HepG2 (cell line): Measurements from ENCODE around the gene GRIA2. TPM values are rescaled to one million over a fixed set of nuclear protein-coding genes. Genes with fewer than 3 reads are reported as not detected.

ENCODE experiments used
- ATAC-seq: fragments of 200-7000 bp; cut with Tn5 transposase; 3 replicates; pipeline ENCODE4 v1.9.1; 2020; ENCODE audit warnings: mild to moderate bottlenecking, moderate library complexity
- BruUV-seq: library from RNA; stranded (reverse); fragments of 400-500 nt; replicated peaks from 2 replicates; lab custom pipeline; 2021; lab: Mats Ljungman, UMichigan
- CTCF ChIA-PET: fragments of 300-600 bp; formaldehyde crosslinking; extraction: SDS; loops from one replicate; lab custom pipeline; 2021; ENCODE audit warnings: low total read pairs, inconsistent platforms, low intra/inter-chr PET ratio; lab: Yijun Ruan, JAX
- POLR2A ChIA-PET: fragments of 350-600 bp; sonication (Branson Sonifier 250); formaldehyde crosslinking; loops from one replicate; lab custom pipeline; 2020; ENCODE audit warnings: antibody characterized with exemption, inconsistent platforms; lab: Yijun Ruan, JAX
- DNase-seq: peaks from one replicate; pipeline ENCODE4 v3.0.0-alpha.2; 2015; ENCODE audit warnings: low spot score
- FAIRE-seq: peaks from 3 replicates; lab custom pipeline; 2011; peaks lifted over from hg19 to GRCh38; lab: Jason Lieb, UNC
- H2AFZ ChIP-seq: one replicate; pipeline ENCODE4 v1.6.1; 2011; ENCODE audit warnings: low read length, inconsistent platforms
- H3K27ac ChIP-seq: fragments of 300-600 bp; 3 replicates; pipeline ENCODE4 v1.8.0; 2011; ENCODE audit warnings: mixed run types, mild to moderate bottlenecking, mixed read lengths, low read length, inconsistent platforms; ENCODE audit not compliant: insufficient read depth; ENCODE audit errors: extremely low read length
- H3K27me3 ChIP-seq, 2 experiments: fragments of 200-600 bp in 1 of 2; 2 replicates in 1 of 2; 3 replicates in 1 of 2; pipeline versions ENCODE4 v1.6.0 to v1.8.0; 2011; ENCODE audit warnings: low read length in 2 of 2, mild to moderate bottlenecking in 2 of 2, moderate library complexity in 2 of 2, inconsistent platforms in 1 of 2; ENCODE audit not compliant: insufficient read depth in 2 of 2, control insufficient read depth in 1 of 2
- H3K36me3 ChIP-seq, 2 experiments: fragments of 200-600 bp in 1 of 2; replicated peaks in 1 of 2; 2 replicates in 1 of 2; 3 replicates in 1 of 2; pipeline versions ENCODE4 v1.5.1 to v1.8.0; 2011; ENCODE audit warnings: low read length in 2 of 2, inconsistent platforms in 1 of 2; ENCODE audit not compliant: insufficient read depth in 2 of 2, control insufficient read depth in 1 of 2
- H3K4me1 ChIP-seq: 2 replicates; pipeline ENCODE4 v1.5.1; 2012; ENCODE audit warnings: low read length, inconsistent platforms; ENCODE audit not compliant: insufficient read depth
- H3K4me2 ChIP-seq: 2 replicates; pipeline ENCODE4 v1.6.0; 2011; ENCODE audit warnings: low read depth, low read length, inconsistent platforms
- H3K4me3 ChIP-seq, 3 experiments: fragments of 200-600 bp in 1 of 3; sonication (generic), shearing (Covaris generic) in 1 of 3; replicated peaks in 1 of 3; 2 replicates each; pipeline ENCODE4 v1.5.1; 2011 to 2016; ENCODE audit warnings: low read length in 3 of 3, inconsistent platforms in 2 of 3, low read depth in 2 of 3, mild to moderate bottlenecking in 2 of 3, control low read depth in 1 of 3, mixed read lengths in 1 of 3; ENCODE audit not compliant: insufficient read depth in 1 of 3
- H3K79me2 ChIP-seq: one replicate; pipeline ENCODE4 v1.6.1; 2011; ENCODE audit warnings: low read length, inconsistent platforms; ENCODE audit not compliant: insufficient read depth
- H3K9ac ChIP-seq: 2 replicates; pipeline ENCODE4 v1.6.0; 2011; ENCODE audit warnings: mild to moderate bottlenecking, low read depth, low read length, inconsistent platforms; ENCODE audit not compliant: insufficient read depth
- H3K9me3 ChIP-seq: 2 replicates; pipeline ENCODE4 v1.5.1; 2012; ENCODE audit warnings: mild to moderate bottlenecking, low read length
- H4K20me1 ChIP-seq: 2 replicates; pipeline ENCODE4 v1.6.0; 2011; ENCODE audit warnings: inconsistent platforms, mild to moderate bottlenecking, low read length, moderate library complexity; ENCODE audit not compliant: insufficient read depth
- CHD2 ChIP-seq: IDR thresholded peaks from 2 replicates; pipeline ENCODE4 v1.6.1; 2011; ENCODE audit warnings: low read depth, low read length, improper control_type of control experiment
- HNRNPLL ChIP-seq: fragments of 200-400 bp; formaldehyde crosslinking; IDR thresholded peaks from 2 replicates; pipeline ENCODE4 v1.6.1; 2017; ENCODE audit warnings: mild to moderate bottlenecking, low read depth, low read length; ENCODE audit not compliant: poor library complexity, severe bottlenecking
- KDM5A ChIP-seq: fragments of 200-600 bp; sonication (generic); IDR thresholded peaks from 2 replicates; pipeline ENCODE4 v1.7.0; 2018; ENCODE audit warnings: antibody characterized with exemption, mild to moderate bottlenecking, low read length, borderline replicate concordance
- RXRA ChIP-seq: sonication (generic); formaldehyde crosslinking; IDR thresholded peaks from 2 replicates; pipeline ENCODE4 v1.5.1; 2020; ENCODE audit warnings: missing genetic modification reagents
- SMAD1 ChIP-seq: sonication (generic); formaldehyde crosslinking; IDR thresholded peaks from 2 replicates; pipeline ENCODE4 v1.4.0; 2020; ENCODE audit warnings: missing genetic modification reagents, low read depth, mild to moderate bottlenecking, borderline replicate concordance
- SRSF1 ChIP-seq: fragments of 200-400 bp; formaldehyde crosslinking; optimal IDR thresholded peaks from 2 replicates; pipeline ENCODE3; 2017; ENCODE audit warnings: mild to moderate bottlenecking, low read depth, low read length, moderate library complexity
- THYN1 ChIP-seq: sonication (generic); formaldehyde crosslinking; IDR thresholded peaks from 2 replicates; pipeline ENCODE4 v1.8.1; 2023; ENCODE audit warnings: low read depth, mild to moderate bottlenecking, moderate library complexity, missing genetic modification reagents, borderline replicate concordance
- U2AF2 ChIP-seq: fragments of 200-400 bp; formaldehyde crosslinking; IDR thresholded peaks from 2 replicates; pipeline ENCODE4 v1.6.1; 2017; ENCODE audit warnings: low read depth, mild to moderate bottlenecking, low read length
- ZNF430 ChIP-seq: sonication (generic); formaldehyde crosslinking; IDR thresholded peaks from 2 replicates; pipeline ENCODE4 v1.9.0; 2021; ENCODE audit warnings: mild to moderate bottlenecking, missing genetic modification reagents
- ZNF761 ChIP-seq: sonication (generic); formaldehyde crosslinking; conservative IDR thresholded peaks from 2 replicates; pipeline ENCODE4 v1.4.0; 2020; ENCODE audit warnings: mild to moderate bottlenecking, missing genetic modification reagents
- ZSCAN30 ChIP-seq: sonication (generic); formaldehyde crosslinking; IDR thresholded peaks from 2 replicates; pipeline ENCODE4 v1.5.0; 2020; ENCODE audit warnings: mild to moderate bottlenecking, missing genetic modification reagents
- WGBS: methylation state at CpG from one replicate; pipeline ENCODE4 v1.1.6; 2017; ENCODE audit warnings: low lambda C conversion rate; 5-methylcytosine and 5-hydroxymethylcytosine counted together
- in situ Hi-C: cut with HindIII; loops from 2 replicates; pipeline ENCODE4 v1.10.0; 2017; ENCODE audit warnings: low pct_unique_long_range_greater_than_20kb; ENCODE audit not compliant: extremely low pct_ligation_motif_present
- intact Hi-C: fragments of 100-400 bp; cut with micrococcal nuclease; formaldehyde crosslinking; loops from one replicate; pipeline ENCODE4 v1.10.0; 2022; ENCODE audit not compliant: unreplicated experiment
- polyA plus RNA-seq, 8 experiments: library from polyadenylated mRNA; depleted of rRNA in 3 of 8; stranded (reverse) in 7 of 8; unstranded in 1 of 8; fragments of >200 nt; fragmentation: Illumina TruSeq in 4 of 8; extraction: Trizol in 4 of 8; gene quantifications; 2 replicates each; pipeline versions ENCODE4 v1.2.1 to v1.2.3, GENCODE V29; 2011 to 2016; ENCODE audit warnings: low read depth in 4 of 8, missing spikeins in 1 of 8, mixed read lengths in 1 of 8; ENCODE audit not compliant: insufficient read depth in 1 of 8
- total RNA-seq, 5 experiments: library from RNA; depleted of rRNA; stranded (reverse); fragments of >200 nt; fragmentation: Illumina TruSeq; extraction: Trizol; gene quantifications; 2 replicates each; pipeline ENCODE4 v1.2.3, GENCODE V29; 2016; ENCODE audit warnings: low read depth in 1 of 5
- TF ChIP-seq, protein P1 (sequence below): IDR thresholded peaks from 2 replicates; pipeline ENCODE4 v1.6.1; 2016; ENCODE audit warnings: mild to moderate bottlenecking
- TF ChIP-seq, protein P2 (sequence below): sonication (generic); formaldehyde crosslinking; IDR thresholded peaks from 2 replicates; pipeline ENCODE4 v1.8.0; 2022; ENCODE audit warnings: mild to moderate bottlenecking, missing genetic modification reagents; ENCODE audit not compliant: insufficient replicate concordance

The GRIA2 gene
- total and polyA plus RNA-seq, 2 of the 13 experiments (the other 11 are each of a cell fraction or from before 2014, with no cell fraction given): not detected

DNA sequence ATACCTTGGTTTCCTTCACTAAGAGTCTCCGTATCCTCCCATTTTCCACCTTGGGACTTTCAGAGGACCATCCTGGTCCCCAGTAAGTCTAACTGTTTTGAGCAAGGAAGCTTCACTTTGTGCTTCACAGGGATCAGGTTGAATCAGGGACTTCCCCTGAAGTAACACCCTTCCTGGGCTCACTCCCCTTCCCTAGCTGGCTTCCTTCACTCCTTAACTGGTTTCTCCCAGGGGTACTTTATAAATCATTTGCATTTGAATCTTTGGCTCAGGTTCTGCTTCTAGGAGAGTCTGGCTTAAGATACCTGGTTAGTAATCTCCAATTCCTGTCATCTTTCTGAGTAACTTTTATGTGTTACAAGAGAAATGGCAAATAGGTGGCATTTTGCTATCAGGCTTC lies 24.5 kb upstream of the GRIA2 start:
- CTCF ChIA-PET: no interaction called here
- WGBS: 44% methylated on average over 1 of the region's 1 CpG

More for the DNA sequence above, 24.5 kb upstream of the GRIA2 start:
- no peaks in the 10 kb centered on the region for H3K36me3 ChIP-seq
- no peak for TF ChIP-seq ZNF761
- no peak for TF ChIP-seq HNRNPLL
- no peak for TF ChIP-seq THYN1
- no peak for TF ChIP-seq CHD2
- no peak for TF ChIP-seq U2AF2
- no peak for TF ChIP-seq ZNF430 (CRISPR knock-in tag)
- no peak for TF ChIP-seq RXRA
- TF ChIP-seq, protein P1, sequence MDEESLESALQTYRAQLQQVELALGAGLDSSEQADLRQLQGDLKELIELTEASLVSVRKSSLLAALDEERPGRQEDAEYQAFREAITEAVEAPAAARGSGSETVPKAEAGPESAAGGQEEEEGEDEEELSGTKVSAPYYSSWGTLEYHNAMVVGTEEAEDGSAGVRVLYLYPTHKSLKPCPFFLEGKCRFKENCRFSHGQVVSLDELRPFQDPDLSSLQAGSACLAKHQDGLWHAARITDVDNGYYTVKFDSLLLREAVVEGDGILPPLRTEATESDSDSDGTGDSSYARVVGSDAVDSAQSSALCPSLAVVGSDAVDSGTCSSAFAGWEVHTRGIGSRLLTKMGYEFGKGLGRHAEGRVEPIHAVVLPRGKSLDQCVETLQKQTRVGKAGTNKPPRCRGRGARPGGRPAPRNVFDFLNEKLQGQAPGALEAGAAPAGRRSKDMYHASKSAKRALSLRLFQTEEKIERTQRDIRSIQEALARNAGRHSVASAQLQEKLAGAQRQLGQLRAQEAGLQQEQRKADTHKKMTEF: no peak
- no peak for TF ChIP-seq KDM5A
- TF ChIP-seq, protein P2, sequence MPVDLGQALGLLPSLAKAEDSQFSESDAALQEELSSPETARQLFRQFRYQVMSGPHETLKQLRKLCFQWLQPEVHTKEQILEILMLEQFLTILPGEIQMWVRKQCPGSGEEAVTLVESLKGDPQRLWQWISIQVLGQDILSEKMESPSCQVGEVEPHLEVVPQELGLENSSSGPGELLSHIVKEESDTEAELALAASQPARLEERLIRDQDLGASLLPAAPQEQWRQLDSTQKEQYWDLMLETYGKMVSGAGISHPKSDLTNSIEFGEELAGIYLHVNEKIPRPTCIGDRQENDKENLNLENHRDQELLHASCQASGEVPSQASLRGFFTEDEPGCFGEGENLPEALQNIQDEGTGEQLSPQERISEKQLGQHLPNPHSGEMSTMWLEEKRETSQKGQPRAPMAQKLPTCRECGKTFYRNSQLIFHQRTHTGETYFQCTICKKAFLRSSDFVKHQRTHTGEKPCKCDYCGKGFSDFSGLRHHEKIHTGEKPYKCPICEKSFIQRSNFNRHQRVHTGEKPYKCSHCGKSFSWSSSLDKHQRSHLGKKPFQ (CRISPR knock-in tag): no peak
- TF ChIP-seq SMAD1 (CRISPR knock-in tag): no peak
- no peak for TF ChIP-seq ZSCAN30 (CRISPR knock-in tag)
- no peak for TF ChIP-seq SRSF1
- H4K20me1 ChIP-seq: no peaks in the 10 kb centered on the region
- in situ Hi-C loops (no loop called here), intact Hi-C loops (no loop called here)
- FAIRE-seq (no peak), ATAC-seq (no peak), DNase-seq (no peak)
- no TSS peak for BruUV-seq
- no peaks in the 10 kb centered on the region for H3K27me3 ChIP-seq
- no peaks in the 10 kb centered on the region for H3K79me2 ChIP-seq
- H3K9ac ChIP-seq: no peak overlapping the region
- no peak overlapping the region for H3K27ac ChIP-seq
- no peaks in the 10 kb centered on the region for H3K9me3 ChIP-seq
- POLR2A ChIA-PET: no interaction called here
- H3K4me3 ChIP-seq: no peak overlapping the region
- H2AFZ ChIP-seq: no peak overlapping the region
- no peaks in the 10 kb centered on the region for H3K4me1 ChIP-seq
- no peak overlapping the region for H3K4me2 ChIP-seq
